Lung (tissue), 12 donors: ENCODE results near the gene PELI3. TPM values are rescaled to one million over a fixed set of nuclear protein-coding genes. Genes with fewer than 3 reads are reported as not detected.

Experiments used
- ATAC-seq: fragments of 200-7000 bp; cut with Tn5 transposase; one replicate; pipeline ENCODE4 v1.9.1; 2020; ENCODE audit warnings: moderate number of reproducible peaks; ENCODE audit not compliant: insufficient read depth, low FRiP score
- DNase-seq, 3 donors: peaks; one replicate each; pipeline ENCODE4 v3.0.0-alpha.2; 2013 to 2017
- H3K27ac ChIP-seq, 2 donors: one replicate each; pipeline ENCODE4 v1.5.1; 2013; ENCODE audit warnings: mild to moderate bottlenecking in 2 of 2, moderate library complexity in 2 of 2, control low read depth in 1 of 2, inconsistent platforms in 1 of 2, low read depth in 1 of 2, low read length in 1 of 2
- H3K27me3 ChIP-seq, 3 donors: one replicate each; pipeline ENCODE4 v1.5.1; 2013; ENCODE audit warnings: low read length in 2 of 3; ENCODE audit not compliant: control insufficient read depth in 3 of 3, insufficient read depth in 3 of 3
- H3K36me3 ChIP-seq, 4 donors: one replicate each; pipeline ENCODE4 v1.5.1; 2013; ENCODE audit warnings: low read length in 4 of 4, mild to moderate bottlenecking in 1 of 4, moderate library complexity in 1 of 4; ENCODE audit not compliant: control insufficient read depth in 4 of 4, insufficient read depth in 4 of 4
- H3K4me1 ChIP-seq, 5 donors: one replicate each; pipeline ENCODE4 v1.5.1; 2013; ENCODE audit warnings: low read length in 5 of 5, mild to moderate bottlenecking in 2 of 5, moderate library complexity in 1 of 5; ENCODE audit not compliant: control insufficient read depth in 5 of 5, insufficient read depth in 5 of 5
- H3K4me3 ChIP-seq: one replicate; pipeline ENCODE4 v1.5.1; 2013; ENCODE audit warnings: mild to moderate bottlenecking, control low read depth, moderate library complexity
- H3K9ac ChIP-seq, 2 donors: one replicate each; pipeline ENCODE4 v1.5.1; 2013; ENCODE audit warnings: low read length in 2 of 2, control low read depth in 1 of 2; ENCODE audit not compliant: insufficient read depth in 1 of 2
- H3K9me3 ChIP-seq, 4 donors: one replicate each; pipeline ENCODE4 v1.5.1; 2013; ENCODE audit warnings: low read length in 3 of 4, mild to moderate bottlenecking in 1 of 4, moderate library complexity in 1 of 4; ENCODE audit not compliant: control insufficient read depth in 4 of 4, insufficient read depth in 3 of 4
- WGBS, 2 donors: extraction: QIAGEN DNeasy Blood & Tissue Kit; methylation state at CpG; one replicate each; pipeline ENCODE4 v1.1.7; 2013; 5-methylcytosine and 5-hydroxymethylcytosine counted together
- polyA plus RNA-seq, 2 donors: library from polyadenylated mRNA; stranded (reverse); fragments of 200-250 nt; gene quantifications; one replicate each; pipeline ENCODE4 v1.2.1, GENCODE V29; 2013
- total RNA-seq, 2 donors: library from RNA; depleted of rRNA in 1 of 2; stranded (reverse); fragments of >200 nt in 1 of 2; gene quantifications; one replicate each; pipeline ENCODE4 v1.2.1, GENCODE V29; 2014 to 2021
- TF ChIP-seq, protein P1 (sequence below): IDR thresholded peaks from 2 replicates; pipeline ENCODE4 v1.5.1; 2012; ENCODE audit warnings: mild to moderate bottlenecking; ENCODE audit errors: control extremely low read depth, extremely low read depth
- donor health status: control.
- donor health status: control.
- donor health status: Bipolar disorder and iron deficiency.
- donor health status: healthy.
- donor health status: DM: yes; HTN: yes; CAD: no.

Gene PELI3
- total and polyA plus RNA-seq, 4 donors = 4.9 to 12.6 (median 7.5) TPM

DNA sequence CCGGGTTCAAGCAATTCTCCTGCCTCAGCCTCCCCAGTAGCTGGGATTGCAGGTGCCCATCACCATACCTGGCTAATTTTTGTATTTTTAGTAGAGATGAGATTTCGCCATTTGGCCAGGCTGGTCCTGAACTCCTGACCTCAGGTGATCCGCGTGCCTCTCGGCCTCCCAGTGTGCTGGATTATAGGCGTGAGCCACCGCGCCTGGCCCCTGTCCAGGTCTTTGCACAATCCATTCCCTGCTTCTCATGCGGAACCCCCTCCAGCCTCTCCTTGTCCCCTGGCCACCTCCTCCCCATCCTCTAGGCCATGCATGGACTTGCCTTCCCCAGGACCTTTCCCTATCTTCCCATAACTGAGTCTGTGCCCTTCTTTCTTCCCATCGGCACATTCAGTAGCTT, 22.3 kb downstream of the PELI3 start:
- no peak overlapping the region for H3K4me3 ChIP-seq
- TF ChIP-seq, protein P1, sequence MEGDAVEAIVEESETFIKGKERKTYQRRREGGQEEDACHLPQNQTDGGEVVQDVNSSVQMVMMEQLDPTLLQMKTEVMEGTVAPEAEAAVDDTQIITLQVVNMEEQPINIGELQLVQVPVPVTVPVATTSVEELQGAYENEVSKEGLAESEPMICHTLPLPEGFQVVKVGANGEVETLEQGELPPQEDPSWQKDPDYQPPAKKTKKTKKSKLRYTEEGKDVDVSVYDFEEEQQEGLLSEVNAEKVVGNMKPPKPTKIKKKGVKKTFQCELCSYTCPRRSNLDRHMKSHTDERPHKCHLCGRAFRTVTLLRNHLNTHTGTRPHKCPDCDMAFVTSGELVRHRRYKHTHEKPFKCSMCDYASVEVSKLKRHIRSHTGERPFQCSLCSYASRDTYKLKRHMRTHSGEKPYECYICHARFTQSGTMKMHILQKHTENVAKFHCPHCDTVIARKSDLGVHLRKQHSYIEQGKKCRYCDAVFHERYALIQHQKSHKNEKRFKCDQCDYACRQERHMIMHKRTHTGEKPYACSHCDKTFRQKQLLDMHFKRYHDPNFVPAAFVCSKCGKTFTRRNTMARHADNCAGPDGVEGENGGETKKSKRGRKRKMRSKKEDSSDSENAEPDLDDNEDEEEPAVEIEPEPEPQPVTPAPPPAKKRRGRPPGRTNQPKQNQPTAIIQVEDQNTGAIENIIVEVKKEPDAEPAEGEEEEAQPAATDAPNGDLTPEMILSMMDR = no peak
- H3K27me3 ChIP-seq = no peaks in the 10 kb centered on the region
- 85 to 93% methylated on average over 10 of the region's 10 CpGs for WGBS, 2 donors
- H3K27ac ChIP-seq = no peak overlapping the region
- H3K9ac ChIP-seq = no peak overlapping the region
- no peak for ATAC-seq
- H3K4me1 ChIP-seq = no peaks in the 10 kb centered on the region
- DNase-seq = no peak
- peaks cover 0 to 50% (median 3%) of the 10 kb centered on the region in 4 donors for H3K36me3 ChIP-seq
- H3K9me3 ChIP-seq = no peaks in the 10 kb centered on the region

DNA sequence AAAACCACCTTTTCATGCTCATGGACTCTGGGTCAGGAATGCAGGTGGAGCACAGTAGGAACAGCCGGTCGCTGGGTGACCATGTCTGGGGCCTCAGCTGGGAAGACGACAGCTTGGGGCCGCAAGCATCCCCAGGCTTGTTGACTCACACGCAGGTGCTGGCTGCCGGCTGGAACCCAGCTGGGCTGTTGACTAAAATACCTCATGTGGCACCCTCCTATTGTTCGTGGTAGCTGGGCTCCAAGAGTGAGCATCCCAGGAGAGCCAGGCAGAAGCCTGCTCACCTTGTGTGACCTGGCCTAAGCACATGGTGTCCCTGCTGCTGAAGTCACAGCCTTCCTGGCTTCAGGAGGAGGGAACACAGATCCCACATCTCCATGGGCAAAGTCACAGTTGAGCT, 22.9 kb downstream of the PELI3 start:
- H3K4me1 ChIP-seq = no peaks in the 10 kb centered on the region
- DNase-seq (no peak), ATAC-seq (no peak)
- H3K4me3 ChIP-seq = no peak overlapping the region
- 93 to 94% methylated on average over 7 of the region's 7 CpGs for WGBS, 2 donors
- H3K36me3 ChIP-seq = peaks cover 0 to 51% (median 3%) of the 10 kb centered on the region in 4 donors
- H3K27ac ChIP-seq = no peak overlapping the region
- H3K9me3 ChIP-seq = no peaks in the 10 kb centered on the region
- no peak overlapping the region for H3K9ac ChIP-seq
- TF ChIP-seq, protein P1 = no peak
- no peaks in the 10 kb centered on the region for H3K27me3 ChIP-seq

DNA sequence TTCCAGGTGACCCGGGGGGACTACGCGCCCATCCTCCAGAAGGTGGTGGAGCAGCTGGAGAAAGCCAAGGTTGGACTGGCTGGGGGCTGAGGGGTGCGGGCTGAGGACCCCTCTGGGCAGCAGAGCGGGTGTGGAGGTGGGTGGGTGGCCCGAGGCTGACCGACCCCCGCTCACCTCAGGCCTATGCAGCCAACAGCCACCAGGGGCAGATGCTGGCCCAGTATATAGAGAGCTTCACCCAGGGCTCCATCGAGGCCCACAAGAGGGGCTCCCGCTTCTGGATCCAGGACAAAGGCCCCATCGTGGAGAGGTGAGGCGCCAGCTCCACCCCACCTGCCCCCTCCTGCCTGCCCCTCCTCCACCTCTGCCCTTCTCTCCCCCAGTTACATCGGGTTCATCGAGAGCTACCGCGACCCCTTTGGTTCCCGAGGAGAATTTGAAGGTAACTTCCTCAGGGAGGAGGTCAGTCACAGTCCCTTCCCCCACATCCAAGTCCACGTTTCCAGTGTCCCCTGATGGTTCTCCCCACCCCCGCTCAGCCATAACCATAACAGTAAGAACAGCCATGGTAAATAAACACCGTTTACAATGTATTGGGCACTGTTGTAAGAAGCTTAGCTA, 24.7 kb downstream of the PELI3 start:
- H3K9ac ChIP-seq = no peak overlapping the region
- DNase-seq (no peak), ATAC-seq (no peak)
- no peaks in the 10 kb centered on the region for H3K27me3 ChIP-seq
- TF ChIP-seq, protein P1 = no peak
- 78% methylated on average over 20 of the region's 20 CpGs for WGBS, 2 donors
- H3K9me3 ChIP-seq = no peaks in the 10 kb centered on the region
- H3K4me1 ChIP-seq = no peaks in the 10 kb centered on the region
- peaks cover 0 to 57% (median 3%) of the 10 kb centered on the region in 4 donors for H3K36me3 ChIP-seq
- H3K27ac ChIP-seq = no peak overlapping the region
- no peak overlapping the region for H3K4me3 ChIP-seq
